Left kidney (tissue), 8 donors: ENCODE results near the gene RALGPS2. TPM values are rescaled to one million over a fixed set of nuclear protein-coding genes. Genes with fewer than 3 reads are reported as not detected.

Source experiments
- DNase-seq: peaks from one replicate; pipeline ENCODE4 v3.0.0-alpha.2; 2013
- long read RNA-seq, 8 donors: transcript quantifications; one replicate each; lab custom pipeline, GENCODE V29; 2026
- polyA plus RNA-seq: library from polyadenylated mRNA; unstranded; fragments of 120-200 nt; gene quantifications from one replicate; pipeline ENCODE4 v1.2.1, GENCODE V29; 2013; ENCODE audit not compliant: insufficient read length

RALGPS2 gene, protein sequence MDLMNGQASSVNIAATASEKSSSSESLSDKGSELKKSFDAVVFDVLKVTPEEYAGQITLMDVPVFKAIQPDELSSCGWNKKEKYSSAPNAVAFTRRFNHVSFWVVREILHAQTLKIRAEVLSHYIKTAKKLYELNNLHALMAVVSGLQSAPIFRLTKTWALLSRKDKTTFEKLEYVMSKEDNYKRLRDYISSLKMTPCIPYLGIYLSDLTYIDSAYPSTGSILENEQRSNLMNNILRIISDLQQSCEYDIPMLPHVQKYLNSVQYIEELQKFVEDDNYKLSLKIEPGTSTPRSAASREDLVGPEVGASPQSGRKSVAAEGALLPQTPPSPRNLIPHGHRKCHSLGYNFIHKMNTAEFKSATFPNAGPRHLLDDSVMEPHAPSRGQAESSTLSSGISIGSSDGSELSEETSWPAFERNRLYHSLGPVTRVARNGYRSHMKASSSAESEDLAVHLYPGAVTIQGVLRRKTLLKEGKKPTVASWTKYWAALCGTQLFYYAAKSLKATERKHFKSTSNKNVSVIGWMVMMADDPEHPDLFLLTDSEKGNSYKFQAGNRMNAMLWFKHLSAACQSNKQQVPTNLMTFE
- polyA plus RNA-seq, result 42.2 TPM
- long read RNA-seq, donor 1, full-length matches to known transcripts, result 2 of 2 reads
- long read RNA-seq, donor 1, partial matches to known transcripts, result 0 of 2 reads
- long read RNA-seq, donor 1, other reads (novel, unspliced or antisense), result 0 of 2 reads
- long read RNA-seq, donor 2, full-length matches to known transcripts, result 1 of 1 reads
- long read RNA-seq, donor 2, partial matches to known transcripts, result 0 of 1 reads
- long read RNA-seq, donor 2, other reads (novel, unspliced or antisense), result 0 of 1 reads
- long read RNA-seq, donor 3, full-length matches to known transcripts, result 4 of 4 reads
- long read RNA-seq, donor 3, partial matches to known transcripts, result 0 of 4 reads
- long read RNA-seq, donor 3, other reads (novel, unspliced or antisense), result 0 of 4 reads
- long read RNA-seq, donor 4, result 0 reads
- long read RNA-seq, donor 5, full-length matches to known transcripts, result 1 of 1 reads
- long read RNA-seq, donor 5, partial matches to known transcripts, result 0 of 1 reads
- long read RNA-seq, donor 5, other reads (novel, unspliced or antisense), result 0 of 1 reads
- long read RNA-seq, donor 6, full-length matches to known transcripts, result 1 of 1 reads
- long read RNA-seq, donor 6, partial matches to known transcripts, result 0 of 1 reads
- long read RNA-seq, donor 6, other reads (novel, unspliced or antisense), result 0 of 1 reads
- long read RNA-seq, donor 7, full-length matches to known transcripts, result 1 of 1 reads
- long read RNA-seq, donor 7, partial matches to known transcripts, result 0 of 1 reads
- long read RNA-seq, donor 7, other reads (novel, unspliced or antisense), result 0 of 1 reads
- long read RNA-seq, donor 8, full-length matches to known transcripts, result 3 of 3 reads
- long read RNA-seq, donor 8, partial matches to known transcripts, result 0 of 3 reads
- long read RNA-seq, donor 8, other reads (novel, unspliced or antisense), result 0 of 3 reads

DNA sequence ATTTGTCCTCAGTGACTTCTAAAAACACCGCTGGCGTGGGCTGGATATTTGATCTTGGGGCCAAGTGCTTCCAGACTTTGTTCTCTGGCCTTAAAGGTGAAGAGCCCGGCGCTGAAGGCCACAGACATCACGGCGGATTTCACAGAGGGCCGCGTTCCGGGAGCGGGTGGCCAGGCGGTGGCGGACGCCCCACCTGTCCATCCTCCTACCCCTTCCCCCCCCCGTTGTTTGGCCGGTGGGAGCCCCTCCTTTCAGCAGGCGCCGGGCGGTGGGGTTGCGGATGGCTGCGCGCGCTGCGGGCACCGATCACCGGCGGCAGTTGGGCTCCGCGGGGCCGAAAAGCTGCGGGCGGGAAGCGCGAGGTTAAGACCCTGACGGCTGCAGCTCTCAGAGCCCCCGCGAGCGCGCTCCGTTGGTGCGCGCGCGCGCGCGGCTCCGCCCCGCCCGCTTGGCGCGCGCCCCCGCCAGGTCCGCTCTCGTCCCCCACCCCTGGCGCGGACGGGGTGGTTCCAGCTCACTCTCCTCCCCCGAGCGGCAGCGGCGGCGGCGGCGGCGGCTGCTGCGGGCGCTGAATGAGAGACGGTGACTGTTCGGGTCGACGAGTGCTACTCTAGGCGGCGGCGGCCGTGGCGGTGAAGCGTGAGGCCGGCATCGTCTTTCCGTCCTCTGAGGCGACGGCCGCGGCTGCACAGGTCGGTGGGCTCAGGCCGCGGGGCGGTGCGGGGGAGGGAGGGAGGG lies at the start of gene RALGPS2:
RALGPS2 (plus strand) TSS at position 517 of the 738 bp plus-strand sequence. CDS start 51,521 bp downstream, outside the sequence.
- peak; percentile 84 for DNase-seq

DNA sequence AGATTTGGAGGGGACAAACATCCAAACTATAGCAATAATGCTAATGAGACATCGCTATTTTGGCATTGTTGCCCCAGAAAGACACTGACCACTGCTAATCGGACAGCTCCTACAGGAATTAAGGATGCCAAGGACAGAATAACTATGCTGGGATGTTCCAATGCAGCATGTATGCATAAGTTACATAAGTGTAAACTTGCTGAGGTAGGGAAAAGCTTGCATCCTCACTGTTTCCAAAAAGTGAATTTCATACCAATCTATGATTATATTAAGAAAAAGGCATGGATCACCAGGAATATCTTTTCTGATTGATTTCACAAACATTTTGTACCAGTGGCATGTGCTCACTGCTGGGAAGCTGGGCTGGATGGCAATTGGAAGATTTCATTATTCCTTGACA lies 45.8 kb upstream of the RALGPS2 start:
- DNase-seq, result no peak

DNA sequence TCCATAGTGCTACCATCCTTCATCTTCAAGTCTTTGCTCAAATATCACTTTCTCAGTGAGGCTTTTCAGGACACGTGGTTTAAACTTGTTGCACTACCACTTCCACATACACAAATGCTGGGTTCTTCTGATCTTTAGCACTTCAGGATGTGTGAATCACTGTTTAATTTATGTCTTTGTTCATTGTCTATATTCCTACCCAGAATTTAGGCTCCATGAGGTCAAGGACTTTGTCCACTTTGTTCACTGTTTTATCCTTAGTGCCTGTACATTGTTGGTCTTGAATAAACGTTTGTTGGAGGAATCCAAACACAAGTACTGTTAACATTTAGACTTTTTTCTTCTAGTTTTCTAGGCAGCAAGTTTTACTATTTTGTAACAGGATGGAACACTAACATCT lies 42.6 kb upstream of the RALGPS2 start:
- no peak for DNase-seq

DNA sequence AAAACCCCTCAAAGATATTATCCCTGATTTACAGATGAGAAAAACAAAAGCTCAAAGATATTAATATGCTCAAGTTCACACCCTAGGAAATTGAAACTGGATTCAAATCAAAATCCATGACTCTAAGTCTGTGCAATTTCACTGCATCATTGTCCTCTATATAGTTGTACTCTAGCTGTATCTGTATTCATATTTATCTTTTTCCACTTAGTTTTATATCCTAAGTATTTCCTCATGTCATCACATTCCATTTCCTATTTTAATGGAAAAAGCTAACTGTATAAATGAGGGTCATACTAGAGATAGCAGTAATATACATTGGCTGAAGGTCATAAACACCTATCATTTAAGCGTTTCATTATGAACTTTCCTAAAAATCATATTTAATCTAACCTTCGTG lies 42.2 kb upstream of the RALGPS2 start:
- DNase-seq, result no peak

DNA sequence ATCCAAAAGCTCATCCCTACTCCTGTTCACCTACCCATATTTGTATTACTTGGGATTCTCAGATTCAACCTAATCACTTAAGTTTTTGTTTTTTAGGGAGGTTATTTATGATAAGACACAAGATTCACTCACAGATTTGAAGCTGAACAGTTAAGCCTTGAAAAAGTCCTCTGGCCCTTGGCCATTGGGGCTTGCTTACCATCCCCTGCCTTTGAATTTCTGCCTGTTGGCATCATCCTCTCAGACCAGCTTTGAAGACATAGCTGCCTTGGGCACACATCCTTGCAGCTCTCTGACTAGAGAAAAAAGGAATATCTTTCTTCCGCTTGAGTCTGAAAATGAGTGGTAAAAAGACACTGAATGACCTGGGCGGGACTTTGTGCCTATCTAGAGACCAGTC lies 41.8 kb upstream of the RALGPS2 start:
- no peak for DNase-seq

DNA sequence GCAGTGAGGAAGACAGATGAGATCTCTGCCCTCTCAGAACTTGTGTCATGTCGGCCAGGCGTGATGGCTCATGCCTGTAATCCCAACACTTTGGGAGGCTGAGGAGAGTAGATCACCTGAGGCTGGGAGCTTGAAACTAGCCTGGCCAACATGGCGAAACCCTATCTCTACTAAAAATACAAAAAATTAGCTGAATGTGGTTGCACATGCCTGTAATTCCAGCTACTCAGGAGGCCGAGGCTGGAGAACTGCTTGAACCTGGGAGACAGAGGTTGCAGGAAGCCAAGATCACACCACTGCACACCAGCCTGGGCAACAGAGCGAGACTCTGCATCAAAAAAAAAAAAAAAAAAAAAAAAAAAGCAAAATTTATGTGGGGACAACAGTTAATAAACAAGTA lies 40.9 kb upstream of the RALGPS2 start:
- no peak for DNase-seq

DNA sequence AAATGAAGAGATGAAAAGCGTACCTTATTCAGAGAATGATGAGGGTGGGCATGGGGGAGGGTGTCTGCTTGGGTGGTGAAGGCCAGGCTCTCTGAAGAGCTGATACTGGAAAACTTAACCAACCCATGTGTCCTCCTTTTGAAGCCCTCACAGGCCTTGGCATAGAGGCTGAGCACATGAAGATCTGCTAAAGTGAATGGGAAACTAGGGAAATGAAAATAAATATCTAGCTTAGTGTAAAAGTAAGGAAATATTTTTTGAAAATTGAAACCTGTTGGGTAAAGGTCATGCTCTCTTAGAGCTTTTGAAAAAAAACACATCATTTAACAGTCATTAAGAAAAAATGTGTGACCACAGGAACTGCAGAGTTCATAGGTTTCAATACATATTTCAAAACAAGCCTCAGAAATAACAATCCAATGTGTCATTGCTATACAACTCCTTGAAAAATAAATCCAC lies 40.5 kb upstream of the RALGPS2 start:
- DNase-seq, result no peak

DNA sequence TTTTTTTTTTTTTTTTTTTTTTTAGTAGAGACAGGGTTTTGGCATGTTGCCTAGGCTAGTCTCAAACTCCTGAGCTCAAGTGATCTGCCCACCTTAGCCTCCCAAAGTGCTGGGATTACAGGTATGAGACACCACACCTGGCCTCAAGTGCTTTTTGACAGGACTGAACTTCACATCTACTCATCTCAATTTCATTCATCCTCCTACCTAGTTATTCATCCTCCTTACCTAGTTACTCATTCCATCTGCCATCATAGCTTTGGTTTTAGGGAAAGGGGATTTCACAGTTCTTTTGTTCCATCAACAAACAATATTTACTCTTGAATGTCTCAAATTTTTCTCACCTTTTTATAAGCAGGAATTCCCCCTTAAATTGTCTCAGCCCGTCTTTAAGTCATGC lies 38.6 kb upstream of the RALGPS2 start:
- DNase-seq, result no peak

DNA sequence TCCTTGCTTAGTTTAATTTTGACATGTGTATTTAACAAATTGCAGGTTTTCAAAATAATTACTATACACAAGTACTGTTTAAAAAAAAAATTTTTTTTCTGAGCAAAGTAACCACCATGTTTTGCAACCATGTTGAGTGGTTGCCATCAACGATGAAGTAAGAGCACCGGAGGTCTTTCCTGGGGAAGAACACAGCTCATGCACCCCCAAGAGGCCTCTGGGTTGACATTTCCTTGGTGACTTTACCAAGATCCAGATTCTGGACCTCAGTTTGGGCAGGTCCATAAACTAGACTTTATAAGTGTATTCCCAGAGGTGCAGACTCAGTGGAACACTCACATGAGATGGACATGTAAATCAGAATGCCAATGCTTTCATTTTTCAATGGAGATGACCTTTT lies 36.8 kb upstream of the RALGPS2 start:
- DNase-seq, result no peak

DNA sequence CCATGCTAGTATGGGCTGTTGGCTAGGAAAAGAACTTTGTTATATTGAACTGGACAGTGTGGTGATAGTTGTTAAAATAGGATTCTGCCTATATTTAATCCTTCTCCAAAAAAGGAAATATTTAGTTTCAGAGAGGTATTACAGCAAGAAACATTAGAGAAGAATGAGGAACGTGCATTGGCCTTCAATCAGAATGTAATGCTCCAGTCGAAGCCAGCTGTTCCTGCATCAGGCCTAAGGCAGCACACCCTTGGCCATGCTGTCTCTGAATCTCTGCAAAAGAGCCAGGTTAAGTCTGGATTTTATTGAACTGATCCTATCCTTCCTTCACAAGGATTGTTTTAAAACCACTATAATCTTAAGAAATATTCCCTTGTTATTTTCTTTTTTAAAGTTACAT lies 35.3 kb upstream of the RALGPS2 start:
- no peak for DNase-seq

DNA sequence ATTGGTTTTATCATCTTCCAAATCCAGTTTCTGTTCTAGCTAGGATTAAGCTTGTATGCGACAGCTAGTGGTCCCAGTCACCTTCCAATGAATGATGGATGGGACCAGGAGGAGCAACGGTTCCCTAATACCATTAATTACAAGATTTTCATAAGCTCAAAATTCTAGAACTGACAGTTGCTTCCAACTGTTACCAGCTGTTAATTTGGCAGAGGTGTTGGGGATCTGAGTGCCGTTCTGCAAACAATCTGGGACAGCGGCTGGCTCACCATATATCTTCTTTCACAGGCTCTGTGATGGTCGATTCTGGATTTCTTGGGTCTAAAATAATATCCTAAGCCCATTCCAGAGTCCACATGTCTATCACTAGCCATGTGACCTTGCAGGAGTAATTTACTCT lies 34.5 kb upstream of the RALGPS2 start:
- DNase-seq, result no peak

DNA sequence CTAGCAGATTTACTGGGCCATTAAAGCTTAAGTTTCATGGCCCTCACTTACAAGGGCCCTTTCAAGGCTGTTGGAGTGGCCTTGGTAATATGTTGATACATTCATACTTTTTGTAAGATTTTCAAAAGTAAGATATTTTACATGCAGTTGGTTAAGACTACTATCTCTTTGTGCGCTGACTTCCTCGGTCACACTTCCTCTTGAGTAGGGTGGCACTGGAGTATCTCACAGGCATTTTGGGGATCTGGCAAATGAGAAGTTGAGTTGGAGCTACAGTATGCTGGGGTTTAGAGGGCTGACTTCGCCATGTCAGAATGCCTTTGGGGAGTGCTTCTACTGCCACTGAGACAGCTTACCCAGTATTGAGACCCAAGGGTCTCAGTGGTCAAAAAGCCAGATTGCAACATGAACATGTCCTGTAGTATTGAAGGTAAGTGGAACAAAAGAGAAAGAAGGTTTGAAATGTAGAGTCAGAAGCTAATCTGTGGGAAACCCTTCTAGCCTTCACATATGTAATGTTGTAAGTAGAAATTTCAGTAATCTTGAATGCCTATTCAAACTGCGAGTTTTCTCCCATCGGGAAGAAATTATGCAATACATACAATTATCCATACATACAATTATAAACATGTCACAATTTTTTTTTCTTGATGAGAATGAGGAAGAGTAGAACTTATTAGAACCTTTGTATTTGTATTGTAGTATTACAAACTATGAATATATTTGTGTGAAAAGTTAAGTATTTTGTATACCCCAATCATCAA lies 32.3 kb upstream of the RALGPS2 start:
- no peak for DNase-seq

DNA sequence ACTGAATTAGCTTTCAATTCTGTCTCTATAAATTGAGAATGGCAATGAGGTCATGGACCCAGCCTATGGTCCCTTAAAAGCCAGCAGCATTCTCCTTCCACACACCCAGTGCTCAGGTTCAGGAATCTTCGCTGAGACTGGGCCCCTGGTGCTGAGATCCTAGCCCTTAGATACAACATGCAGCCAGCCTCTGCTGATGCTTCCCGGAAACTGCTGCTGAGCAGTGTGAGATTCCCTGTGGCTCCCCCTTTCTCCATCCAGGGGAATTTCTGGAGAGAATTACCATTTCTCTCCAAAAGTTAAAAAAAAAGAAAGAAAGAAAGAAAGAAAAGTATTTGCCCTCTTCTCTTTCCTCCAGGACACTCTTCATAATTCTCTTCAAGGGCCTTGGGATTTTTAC lies 31.7 kb upstream of the RALGPS2 start:
- no peak for DNase-seq

DNA sequence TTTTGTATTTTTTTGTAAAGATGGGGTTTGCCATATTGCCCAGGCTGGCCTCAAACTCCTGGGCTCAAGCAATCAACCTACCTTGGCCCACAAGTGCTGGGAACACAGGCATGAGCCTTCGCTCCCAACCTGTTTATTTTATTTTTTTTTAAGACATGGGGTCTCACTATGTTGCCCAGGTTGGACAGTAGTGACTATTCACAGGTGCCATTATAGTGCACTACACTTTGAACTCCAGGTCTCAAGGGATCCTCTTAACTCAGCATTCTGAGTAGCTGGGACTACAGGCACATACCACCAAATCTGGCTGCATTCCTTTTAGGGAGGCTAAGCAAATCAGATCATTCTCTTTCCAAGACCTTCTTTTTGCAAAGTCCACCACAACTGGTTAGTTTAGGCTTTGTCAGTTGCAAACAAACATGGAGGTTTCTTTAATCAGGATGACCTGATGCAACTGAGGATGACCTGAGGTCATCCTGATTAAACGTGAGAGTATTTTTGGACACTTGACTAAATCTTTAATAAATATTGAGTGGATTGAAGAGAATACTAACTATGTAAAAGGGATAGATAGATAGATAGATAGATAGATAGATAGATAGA lies 30.0 kb upstream of the RALGPS2 start:
- DNase-seq, result no peak

DNA sequence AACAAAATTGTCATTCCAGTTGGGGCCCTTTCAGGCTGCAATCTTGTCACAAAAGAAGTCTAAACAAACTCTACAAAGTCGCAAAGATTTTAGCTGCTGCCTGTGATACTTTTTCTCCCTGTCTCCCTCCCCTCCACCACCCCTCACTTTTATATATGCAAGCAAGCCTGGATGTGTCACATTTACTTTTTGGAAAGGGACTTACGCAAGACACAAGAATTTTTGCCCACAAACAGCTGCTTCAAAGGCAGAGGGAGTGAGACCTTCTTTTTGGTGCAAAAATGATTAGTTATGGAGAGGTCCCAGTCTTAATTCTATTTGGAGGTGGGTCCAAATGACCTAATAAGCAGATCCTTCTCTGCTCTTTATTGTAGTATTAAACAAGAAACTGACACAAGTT lies 22.9 kb upstream of the RALGPS2 start:
- no peak for DNase-seq

DNA sequence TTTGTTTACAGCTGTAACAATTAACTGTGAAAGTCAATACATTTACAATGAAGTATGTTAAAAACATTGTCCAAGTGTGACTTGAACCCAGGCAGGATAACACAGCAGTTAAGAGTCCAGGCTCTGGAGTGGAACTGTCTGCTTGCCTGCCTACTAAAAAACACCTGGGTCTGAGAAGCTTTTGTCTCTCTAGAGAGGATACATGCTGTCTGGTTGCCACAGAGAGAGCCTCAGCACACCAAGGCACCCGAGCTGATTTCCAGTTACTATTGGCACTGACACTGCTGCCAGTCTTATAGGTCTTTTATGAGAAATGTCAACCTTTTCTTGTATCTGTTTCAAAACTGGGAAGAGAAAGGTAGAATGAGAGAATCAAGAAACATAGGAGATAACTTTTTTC lies 20.2 kb upstream of the RALGPS2 start:
- DNase-seq, result no peak

DNA sequence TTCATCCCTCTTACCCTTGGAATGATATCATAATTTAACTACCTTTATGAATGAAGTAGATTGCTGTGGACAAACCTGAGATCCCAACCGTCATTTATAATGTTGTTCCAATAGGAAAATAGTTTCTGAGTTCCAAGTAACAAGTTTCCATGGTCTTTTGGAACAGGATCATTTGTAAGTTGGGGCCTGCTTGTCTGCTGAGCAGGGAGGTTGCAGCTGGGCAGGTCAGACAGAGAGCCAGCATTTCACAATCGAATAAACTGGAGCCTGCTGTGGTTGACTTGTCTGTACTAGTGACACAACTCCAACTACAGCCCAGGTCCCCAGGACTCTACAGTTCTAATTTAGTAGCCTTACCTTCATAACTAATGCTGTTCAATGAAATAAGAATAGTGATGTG lies 18.6 kb upstream of the RALGPS2 start:
- DNase-seq, result no peak

DNA sequence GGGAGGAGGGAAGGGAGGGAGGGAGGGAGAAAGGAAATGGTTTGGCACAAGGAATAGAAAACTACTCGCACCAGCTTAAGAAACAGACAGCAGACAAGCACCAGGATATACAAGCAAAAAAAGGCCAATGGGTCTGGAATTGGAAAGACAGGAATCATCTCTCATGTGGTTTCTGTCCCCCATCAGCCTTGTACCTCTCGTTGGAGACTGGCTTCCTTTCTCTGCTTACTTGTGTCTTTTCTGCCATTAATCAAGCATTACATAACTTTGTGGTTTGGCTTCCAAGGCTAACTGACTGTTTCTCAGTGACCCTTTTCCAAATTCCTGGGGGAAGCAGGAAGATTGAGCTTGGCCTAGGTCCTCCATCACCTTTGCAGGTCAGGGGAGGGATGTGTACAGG lies 11.8 kb upstream of the RALGPS2 start:
- no peak for DNase-seq

DNA sequence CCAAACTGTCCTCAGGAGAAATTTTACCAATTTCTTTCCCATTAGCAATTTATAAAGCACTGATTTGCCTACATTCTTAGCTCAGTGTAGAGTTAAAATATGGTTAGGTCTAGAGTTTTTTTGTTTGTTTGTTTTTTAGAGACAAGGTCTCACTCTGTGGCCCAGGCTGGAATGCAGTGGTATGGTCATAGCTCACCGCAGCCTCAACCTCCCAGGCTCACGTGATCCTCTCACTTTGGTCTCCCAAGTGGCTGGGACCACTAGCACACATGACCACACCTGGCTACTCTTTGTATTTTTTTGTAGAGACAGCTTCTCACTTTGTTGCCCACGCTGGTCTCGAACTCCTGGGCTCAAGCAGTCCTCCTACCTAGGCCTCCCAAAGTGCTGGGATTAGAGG lies 10.6 kb upstream of the RALGPS2 start:
- no peak for DNase-seq

DNA sequence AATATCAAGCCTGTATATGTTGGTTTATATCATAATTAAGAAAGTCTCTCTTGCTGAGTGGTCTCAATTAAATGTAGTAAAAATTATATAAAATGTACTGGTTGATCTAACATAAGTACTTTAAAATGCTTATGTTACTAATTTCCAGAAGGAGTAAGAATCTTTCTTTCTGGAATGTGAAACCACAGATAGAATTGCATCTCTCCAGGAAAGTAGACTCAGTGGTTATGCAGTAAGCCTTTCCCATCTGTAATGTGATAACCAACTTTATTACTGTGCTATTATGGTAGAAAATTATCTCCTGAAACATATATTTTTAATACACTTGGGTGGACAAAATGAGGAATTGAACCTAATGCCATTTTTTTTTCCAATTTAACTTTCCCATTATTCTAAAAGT lies 8.9 kb upstream of the RALGPS2 start:
- no peak for DNase-seq
